Measurements from ENCODE around the gene PRSS1.
"Not testable (repeated sequence)": the region's sequence is repeated elsewhere in the genome, so short reads cannot be mapped to it uniquely, and the experiment has no call there.

PRSS1 gene

GRCh38 chr7:142749218-142749993 lies at the start of gene PRSS1:
Gene PRSS1 (plus strand): TSS chr7:142749472. CDS start chr7:142749485, 13 bp downstream.
- Histone ChIP-seq H3K9me3 (ENCODE audit: control insufficient read depth, insufficient read depth, low read length) (no peaks in the 10 kb centered on the region), H3K9ac (ENCODE audit: low read depth, low read length) (no peak within 1 kb of the TSS), H3K36me3 (ENCODE audit: insufficient read depth, low read length) (no peaks in the 10 kb centered on the region), H3K4me1 (ENCODE audit: insufficient read depth, low read length) (no peaks in the 10 kb centered on the region)

- not testable (repeated sequence) for H3K9me3 ChIP-seq (ENCODE audit: control insufficient read depth, insufficient read depth, low read length); H3K36me3 ChIP-seq (ENCODE audit: insufficient read depth, low read length); H3K9ac ChIP-seq (ENCODE audit: low read depth, low read length)
- H3K4me1 ChIP-seq (ENCODE audit: insufficient read depth, low read length), result peaks cover 10% of the 10 kb centered on the region
Observed at GRCh38 chr7:142700935-142701334, 48.3 kb upstream of the PRSS1 start.

- no peaks in the 10 kb centered on the region for H3K36me3 ChIP-seq (ENCODE audit: insufficient read depth, low read length)
- H3K9me3 ChIP-seq (ENCODE audit: control insufficient read depth, insufficient read depth, low read length), result no peaks in the 10 kb centered on the region
- H3K4me1 ChIP-seq (ENCODE audit: insufficient read depth, low read length), result no peaks in the 10 kb centered on the region; the same call in 1 of the 2 replicates
- H3K9ac ChIP-seq (ENCODE audit: low read depth, low read length), result no peak overlapping the region
Observed at GRCh38 chr7:142703655-142704305, 45.5 kb upstream of the PRSS1 start.

DNA sequence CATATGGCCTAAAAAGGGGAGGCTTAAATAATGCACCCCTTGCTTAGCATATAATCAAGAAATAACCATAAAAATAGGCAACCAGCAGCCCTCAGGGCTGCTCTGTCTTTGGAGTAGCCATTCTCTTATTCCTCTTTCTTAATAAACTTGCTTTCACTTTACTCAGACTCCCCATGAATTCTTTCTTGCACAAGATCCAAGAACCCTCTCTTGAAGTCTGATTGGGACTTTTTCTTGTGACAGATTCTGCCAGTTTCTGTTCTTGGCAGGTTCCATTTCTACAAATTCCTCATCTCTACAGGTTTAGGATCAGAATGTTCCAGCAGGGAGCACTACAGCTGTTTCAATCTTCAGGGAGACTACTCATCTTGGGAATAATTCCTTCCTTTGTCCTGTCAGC lies 40.5 kb upstream of the PRSS1 start:
- H3K4me1 ChIP-seq (ENCODE audit: insufficient read depth, low read length); H3K36me3 ChIP-seq (ENCODE audit: insufficient read depth, low read length); H3K9me3 ChIP-seq (ENCODE audit: control insufficient read depth, insufficient read depth, low read length); H3K9ac ChIP-seq (ENCODE audit: low read depth, low read length): not testable (repeated sequence)

- H3K9ac ChIP-seq (ENCODE audit: low read depth, low read length), result no peak overlapping the region
- peaks cover 6% of the 10 kb centered on the region; the same call in 1 of the 2 replicates for H3K4me1 ChIP-seq (ENCODE audit: insufficient read depth, low read length)
- no peaks in the 10 kb centered on the region for H3K9me3 ChIP-seq (ENCODE audit: control insufficient read depth, insufficient read depth, low read length)
Observed at GRCh38 chr7:142709921-142710320, 39.4 kb upstream of the PRSS1 start.

GRCh38 chr7:142711196-142711595 lies 38.1 kb upstream of the PRSS1 start:
- peaks cover 6% of the 10 kb centered on the region; the same call in 1 of the 2 replicates for H3K4me1 ChIP-seq (ENCODE audit: insufficient read depth, low read length)
- H3K9ac ChIP-seq (ENCODE audit: low read depth, low read length), result no peak overlapping the region
- H3K9me3 ChIP-seq (ENCODE audit: control insufficient read depth, insufficient read depth, low read length), result no peaks in the 10 kb centered on the region
- H3K36me3 ChIP-seq (ENCODE audit: insufficient read depth, low read length), result no peaks in the 10 kb centered on the region

More at GRCh38 chr7:142709921-142710320, 39.4 kb upstream of the PRSS1 start:
- no peaks in the 10 kb centered on the region for H3K36me3 ChIP-seq (ENCODE audit: insufficient read depth, low read length)

GRCh38 chr7:142711746-142712616 lies 37.3 kb upstream of the PRSS1 start:
- Histone ChIP-seq H3K4me1 (ENCODE audit: insufficient read depth, low read length) (peaks cover 6% of the 10 kb centered on the region; the same call in 1 of the 2 replicates), H3K36me3 (ENCODE audit: insufficient read depth, low read length) (no peaks in the 10 kb centered on the region), H3K9ac (ENCODE audit: low read depth, low read length) (no peak overlapping the region), H3K9me3 (ENCODE audit: control insufficient read depth, insufficient read depth, low read length) (no peaks in the 10 kb centered on the region)

DNA sequence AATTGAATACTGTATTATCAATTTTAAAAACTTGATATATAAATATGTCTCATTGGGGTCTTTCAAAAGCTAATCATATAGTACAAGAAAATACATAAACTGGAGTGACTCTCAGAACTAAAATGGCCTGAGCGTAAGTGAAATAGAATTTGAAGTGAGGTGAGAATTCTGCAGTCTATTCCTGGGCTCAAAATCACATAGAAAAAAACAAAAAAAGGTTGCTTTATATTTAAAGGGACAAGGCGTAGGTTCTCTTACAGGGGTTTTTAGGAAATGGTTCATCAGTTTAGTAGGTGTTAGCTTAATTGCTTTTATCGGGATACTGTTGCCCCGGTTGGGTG lies 36.7 kb upstream of the PRSS1 start:
- Histone ChIP-seq H3K9me3 (ENCODE audit: control insufficient read depth, insufficient read depth, low read length) (no peaks in the 10 kb centered on the region), H3K36me3 (ENCODE audit: insufficient read depth, low read length) (no peaks in the 10 kb centered on the region), H3K4me1 (ENCODE audit: insufficient read depth, low read length) (peaks cover 6% of the 10 kb centered on the region; the same call in 1 of the 2 replicates), H3K9ac (ENCODE audit: low read depth, low read length) (no peak overlapping the region)

DNA sequence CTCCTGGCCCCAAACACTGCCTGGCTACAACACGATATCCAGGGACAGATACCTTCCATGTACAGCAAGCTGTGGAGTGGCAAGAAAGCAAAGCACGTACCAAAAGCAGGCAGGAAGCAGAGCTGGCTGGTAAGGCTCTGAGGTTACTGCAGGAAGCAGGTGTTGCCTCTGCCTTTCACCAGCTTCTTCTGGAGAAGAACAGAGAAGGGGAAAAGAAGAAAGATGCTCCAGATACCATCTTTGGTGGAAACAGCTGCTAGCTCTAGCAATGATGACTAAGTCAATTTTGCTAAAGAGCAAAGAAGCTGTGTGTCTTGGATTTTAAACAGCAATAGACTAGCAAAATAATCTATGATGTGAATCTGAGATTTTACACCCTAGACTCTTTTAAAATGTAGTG lies 34.9 kb upstream of the PRSS1 start:
- no peak overlapping the region for H3K9ac ChIP-seq (ENCODE audit: low read depth, low read length)
- peaks cover 5% of the 10 kb centered on the region; the same call in 1 of the 2 replicates for H3K4me1 ChIP-seq (ENCODE audit: insufficient read depth, low read length)
- no peaks in the 10 kb centered on the region for H3K9me3 ChIP-seq (ENCODE audit: control insufficient read depth, insufficient read depth, low read length)
- H3K36me3 ChIP-seq (ENCODE audit: insufficient read depth, low read length), result no peaks in the 10 kb centered on the region

DNA sequence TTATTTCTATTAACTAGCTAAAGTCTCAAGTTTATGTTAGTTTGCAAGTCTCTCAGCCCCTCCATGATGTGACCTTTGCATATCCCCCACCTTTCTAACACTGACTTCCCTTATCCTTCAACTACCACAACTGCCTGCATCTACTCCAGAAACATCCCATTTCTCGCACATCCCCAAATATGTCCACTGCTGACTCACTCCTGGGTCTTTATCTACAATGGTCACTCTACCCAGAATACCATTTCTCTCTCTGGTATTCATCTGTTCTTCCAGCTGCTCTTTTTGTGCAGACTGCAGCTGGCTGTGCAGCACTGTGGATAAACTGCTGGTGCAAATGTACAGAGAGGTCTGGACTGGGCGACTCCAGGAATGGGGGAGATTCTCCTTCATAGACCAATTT lies 32.7 kb upstream of the PRSS1 start:
- Histone ChIP-seq H3K9ac (ENCODE audit: low read depth, low read length) (no peak overlapping the region), H3K36me3 (ENCODE audit: insufficient read depth, low read length) (no peaks in the 10 kb centered on the region), H3K9me3 (ENCODE audit: control insufficient read depth, insufficient read depth, low read length) (no peaks in the 10 kb centered on the region), H3K4me1 (ENCODE audit: insufficient read depth, low read length) (no peaks in the 10 kb centered on the region)

DNA sequence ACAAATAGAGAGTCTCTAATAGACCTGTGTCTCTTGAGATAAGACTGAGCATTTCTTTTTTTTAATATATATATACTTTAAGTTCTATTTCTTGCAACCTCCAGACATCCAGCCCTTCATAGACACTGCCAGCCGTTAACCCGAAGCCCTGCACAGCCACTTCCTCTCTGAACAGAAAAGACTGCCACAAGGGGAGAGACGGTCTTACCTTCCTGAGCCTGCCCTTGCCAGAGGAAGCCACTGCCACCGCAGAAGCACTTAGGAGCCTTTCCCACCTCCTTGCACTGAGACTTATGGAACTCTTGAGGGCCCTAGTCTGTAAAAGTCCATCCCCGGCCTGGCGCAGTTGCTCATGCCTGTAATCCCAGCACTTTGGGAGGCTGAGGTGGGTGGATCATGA lies 31.8 kb upstream of the PRSS1 start:
- H3K4me1 ChIP-seq (ENCODE audit: insufficient read depth, low read length), result no peaks in the 10 kb centered on the region
- H3K9ac ChIP-seq (ENCODE audit: low read depth, low read length), result no peak overlapping the region
- H3K9me3 ChIP-seq (ENCODE audit: control insufficient read depth, insufficient read depth, low read length), result no peaks in the 10 kb centered on the region
- H3K36me3 ChIP-seq (ENCODE audit: insufficient read depth, low read length), result no peaks in the 10 kb centered on the region

DNA sequence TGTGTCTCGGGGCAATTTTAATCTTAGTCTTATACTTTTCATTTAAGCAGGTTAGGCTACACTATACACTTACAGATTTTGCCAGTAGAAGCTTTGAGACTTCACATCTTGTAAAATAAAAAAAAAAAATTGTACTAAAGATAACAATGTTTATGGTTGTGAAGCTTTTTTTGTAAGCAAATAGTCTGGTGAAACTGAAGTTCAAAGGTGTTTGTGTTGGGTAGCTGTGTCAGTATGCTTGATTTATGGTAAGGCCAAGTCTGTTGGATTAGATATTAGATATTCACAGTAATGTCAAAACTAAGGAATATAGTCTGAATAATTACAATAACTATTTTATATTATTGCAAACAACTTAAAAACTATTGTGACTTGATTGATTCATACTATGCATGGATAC lies 31.0 kb upstream of the PRSS1 start:
- no peaks in the 10 kb centered on the region for H3K9me3 ChIP-seq (ENCODE audit: control insufficient read depth, insufficient read depth, low read length)
- no peaks in the 10 kb centered on the region for H3K36me3 ChIP-seq (ENCODE audit: insufficient read depth, low read length)
- no peaks in the 10 kb centered on the region for H3K4me1 ChIP-seq (ENCODE audit: insufficient read depth, low read length)
- H3K9ac ChIP-seq (ENCODE audit: low read depth, low read length), result no peak overlapping the region

DNA sequence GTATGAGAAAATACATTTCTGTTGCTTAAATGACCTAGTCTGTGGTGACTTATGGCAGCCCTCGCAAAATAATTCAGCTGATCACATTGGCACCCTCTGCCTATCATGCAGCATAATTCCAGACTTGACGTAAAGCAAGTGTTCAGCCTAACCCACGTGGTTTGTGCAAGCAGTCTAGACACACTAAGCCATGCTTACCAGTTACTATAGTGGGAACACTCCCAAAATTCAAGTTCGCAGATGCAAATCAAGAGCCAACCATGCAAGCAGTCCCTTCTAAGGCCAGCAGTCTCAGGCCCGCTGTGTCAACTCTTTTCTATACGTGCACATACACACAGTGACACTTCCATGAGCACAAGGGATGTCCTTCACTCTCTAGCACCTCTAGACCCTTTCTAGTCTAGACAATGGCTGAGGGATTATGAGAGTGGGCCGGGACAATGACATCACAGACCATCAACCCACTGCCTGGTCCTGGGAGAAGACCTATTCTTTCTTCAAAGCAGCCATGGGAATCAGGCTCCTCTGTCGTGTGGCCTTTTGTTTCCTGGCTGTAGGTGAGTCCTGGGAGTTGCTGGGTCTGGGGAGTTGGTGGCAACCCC lies 29.0 kb upstream of the PRSS1 start:
- no peaks in the 10 kb centered on the region for H3K4me1 ChIP-seq (ENCODE audit: insufficient read depth, low read length)
- H3K36me3 ChIP-seq (ENCODE audit: insufficient read depth, low read length), result no peaks in the 10 kb centered on the region
- H3K9ac ChIP-seq (ENCODE audit: low read depth, low read length), result no peak overlapping the region
- no peaks in the 10 kb centered on the region for H3K9me3 ChIP-seq (ENCODE audit: control insufficient read depth, insufficient read depth, low read length)

GRCh38 chr7:142720986-142721385 lies 28.3 kb upstream of the PRSS1 start:
- H3K4me1 ChIP-seq (ENCODE audit: insufficient read depth, low read length), result no peaks in the 10 kb centered on the region
- no peak overlapping the region for H3K9ac ChIP-seq (ENCODE audit: low read depth, low read length)

More at GRCh38 chr7:142720986-142721385, 28.3 kb upstream of the PRSS1 start:
- Histone ChIP-seq H3K36me3 (ENCODE audit: insufficient read depth, low read length) (no peaks in the 10 kb centered on the region), H3K9me3 (ENCODE audit: control insufficient read depth, insufficient read depth, low read length) (no peaks in the 10 kb centered on the region)
